Astrocyte (in vitro differentiated cells and primary cell): ENCODE data around the gene ERBB2. TPM values are rescaled to one million over a fixed set of nuclear protein-coding genes. Genes with fewer than 3 reads are reported as not detected.

ENCODE experiments used
- DNase-seq: peaks from one replicate; pipeline ENCODE4 v3.0.0-alpha.2; 2010; ENCODE audit warnings: low read depth
- FAIRE-seq: peaks from 2 replicates; lab custom pipeline; 2011; peaks lifted over from hg19 to GRCh38; lab: Jason Lieb, UNC
- H2AFZ ChIP-seq: 2 replicates; pipeline ENCODE4 v1.6.0; 2012; ENCODE audit warnings: low read depth, low read length, inconsistent platforms
- H3K27ac ChIP-seq: 2 replicates; pipeline ENCODE4 v1.5.1; 2011; ENCODE audit warnings: low read depth, low read length, inconsistent platforms
- H3K27me3 ChIP-seq: 2 replicates; pipeline ENCODE4 v1.6.0; 2011; ENCODE audit warnings: low read length, inconsistent platforms; ENCODE audit not compliant: insufficient read depth
- H3K36me3 ChIP-seq: 2 replicates; pipeline ENCODE4 v1.5.1; 2011; ENCODE audit warnings: low read length, inconsistent platforms; ENCODE audit not compliant: insufficient read depth
- H3K4me1 ChIP-seq: 2 replicates; pipeline ENCODE4 v1.5.1; 2011; ENCODE audit warnings: low read length, inconsistent platforms; ENCODE audit not compliant: insufficient read depth
- H3K4me2 ChIP-seq: 2 replicates; pipeline ENCODE4 v1.6.0; 2012; ENCODE audit warnings: low read length, inconsistent platforms
- H3K4me3 ChIP-seq: 2 replicates; pipeline ENCODE4 v1.5.1; 2011; ENCODE audit warnings: low read depth, mild to moderate bottlenecking, low read length, inconsistent platforms; ENCODE audit not compliant: insufficient read depth
- H3K79me2 ChIP-seq: 2 replicates; pipeline ENCODE4 v1.6.0; 2012; ENCODE audit warnings: mild to moderate bottlenecking, low read length, inconsistent platforms; ENCODE audit not compliant: insufficient read depth
- H3K9ac ChIP-seq: 2 replicates; pipeline ENCODE4 v1.6.0; 2012; ENCODE audit warnings: mild to moderate bottlenecking, low read length, inconsistent platforms
- H3K9me3 ChIP-seq: 2 replicates; pipeline ENCODE4 v1.5.1; 2012; ENCODE audit warnings: low read depth, mild to moderate bottlenecking, low read length, inconsistent platforms; ENCODE audit not compliant: insufficient read depth
- H4K20me1 ChIP-seq: 2 replicates; pipeline ENCODE4 v1.6.0; 2012; ENCODE audit warnings: low read length, inconsistent platforms; ENCODE audit not compliant: insufficient read depth
- H3K27ac Mint-ChIP-seq: one replicate; pipeline ENCODE4 v1.8.0; 2021; ENCODE audit warnings: mild to moderate bottlenecking, mixed read lengths; ENCODE audit not compliant: unreplicated experiment
- H3K27me3 Mint-ChIP-seq: one replicate; pipeline ENCODE4 v1.8.0; 2021; ENCODE audit warnings: low read depth, mixed read lengths; ENCODE audit not compliant: unreplicated experiment
- H3K36me3 Mint-ChIP-seq: one replicate; pipeline ENCODE4 v1.8.0; 2021; ENCODE audit warnings: low read depth, mixed read lengths; ENCODE audit not compliant: unreplicated experiment
- H3K4me1 Mint-ChIP-seq: one replicate; pipeline ENCODE4 v1.8.0; 2021; ENCODE audit warnings: low read depth, mixed read lengths; ENCODE audit not compliant: unreplicated experiment
- H3K4me3 Mint-ChIP-seq: one replicate; pipeline ENCODE4 v1.8.0; 2021; ENCODE audit warnings: mild to moderate bottlenecking, moderate library complexity, mixed read lengths; ENCODE audit not compliant: unreplicated experiment
- H3K9me3 Mint-ChIP-seq: one replicate; pipeline ENCODE4 v1.8.0; 2021; ENCODE audit warnings: mild to moderate bottlenecking, mixed read lengths; ENCODE audit not compliant: unreplicated experiment
- CTCF ChIP-seq: IDR thresholded peaks from 2 replicates; pipeline ENCODE4 v1.5.1; 2011; ENCODE audit warnings: low read depth, mild to moderate bottlenecking, inconsistent platforms, low read length, moderate library complexity; ENCODE audit not compliant: insufficient read depth
- EZH2 ChIP-seq: IDR thresholded peaks from 2 replicates; pipeline ENCODE4 v1.6.1; 2012; ENCODE audit warnings: mild to moderate bottlenecking, low read length, inconsistent platforms; ENCODE audit not compliant: insufficient read depth
- total RNA-seq: library from RNA; stranded (reverse); gene quantifications from 2 replicates; pipeline ENCODE4 v1.2.1, GENCODE V29; 2021

Gene ERBB2
- total RNA-seq, 1 donor from 2014 or later: 64.0 TPM

- no peak for FAIRE-seq
- Mint-ChIP-seq H3K27ac (no peak overlapping the region), H3K4me3 (no peak overlapping the region), H3K4me1 (peaks cover 5% of the 10 kb centered on the region), H3K27me3 (peaks cover 7% of the 10 kb centered on the region), H3K9me3 (no peaks in the 10 kb centered on the region), H3K36me3 (peaks cover 10% of the 10 kb centered on the region)
- Histone ChIP-seq H4K20me1 (peaks cover 22% of the 10 kb centered on the region), H3K27me3 (peaks cover 15% of the 10 kb centered on the region), H3K79me2 (no peaks in the 10 kb centered on the region), H3K4me1 (peaks cover 5% of the 10 kb centered on the region), H3K27ac (no peak overlapping the region), H3K9me3 (no peaks in the 10 kb centered on the region), H3K4me3 (no peak overlapping the region), H2AFZ (no peak overlapping the region), H3K36me3 (no peaks in the 10 kb centered on the region), H3K4me2 (no peak overlapping the region), H3K9ac (no peak overlapping the region)
- no peak for DNase-seq
- no peak for TF ChIP-seq CTCF
- TF ChIP-seq EZH2: no peak
Measured at GRCh38 chr17:39662551-39663339, 37.1 kb upstream of the ERBB2 start.

GRCh38 chr17:39663340-39663687 is 36.5 kb upstream of the ERBB2 start:
- no peak overlapping the region for H3K27ac ChIP-seq
- no peak for TF ChIP-seq CTCF
- no peak for TF ChIP-seq EZH2
- Mint-ChIP-seq H3K36me3 (peaks cover 8% of the 10 kb centered on the region), H3K27ac (no peak overlapping the region), H3K4me3 (no peak overlapping the region), H3K27me3 (peaks cover 7% of the 10 kb centered on the region), H3K9me3 (no peaks in the 10 kb centered on the region), H3K4me1 (peaks cover 4% of the 10 kb centered on the region)
- H3K4me2 ChIP-seq: no peak overlapping the region
- no peaks in the 10 kb centered on the region for H3K79me2 ChIP-seq
- no peak overlapping the region for H2AFZ ChIP-seq
- H3K9me3 ChIP-seq: no peaks in the 10 kb centered on the region
- no peak overlapping the region for H3K9ac ChIP-seq
- peaks cover 15% of the 10 kb centered on the region for H3K27me3 ChIP-seq
- no peaks in the 10 kb centered on the region for H3K36me3 ChIP-seq
- FAIRE-seq (no peak), DNase-seq (no peak)
- H3K4me3 ChIP-seq: no peak overlapping the region
- peaks cover 5% of the 10 kb centered on the region for H3K4me1 ChIP-seq
- H4K20me1 ChIP-seq: peaks cover 17% of the 10 kb centered on the region
